ENCODE measurements around the gene BCR. TPM values are rescaled to one million over a fixed set of nuclear protein-coding genes. Genes with fewer than 3 reads are reported as not detected.

The BCR gene
- total and polyA plus RNA-seq, 2 donors (not counting 1 experiment from before 2014, with no cell fraction given), result 30.2 to 46.4 TPM

GRCh38 chr22:23212061-23213021 is 32.0 kb downstream of the BCR start:
- H3K36me3 ChIP-seq (replicated peaks in 1 of 2; ENCODE audit: control extremely low read depth in 1 of 2, control insufficient read depth in 1 of 2, extremely low read depth in 1 of 2, insufficient read depth in 2 of 2, low read length in 1 of 2), result no peaks in the 10 kb centered on the region
- no peak for TF ChIP-seq CTCF (IDR thresholded peaks at IDR 0.05)
- no peak for TF ChIP-seq EZH2 (IDR thresholded peaks at IDR 0.05; ENCODE audit: borderline replicate concordance, insufficient read depth, low read depth, low read length, poor library complexity, severe bottlenecking)
- H3K4me3 ChIP-seq (ENCODE audit: control extremely low read depth in 1 of 5, extremely low read depth in 1 of 5, insufficient read depth in 1 of 5, low read depth in 2 of 5, low read length in 4 of 5), result no peak overlapping the region
- Mint-ChIP-seq H3K27ac (no peak overlapping the region), H3K4me1 (peaks cover 70% of the 10 kb centered on the region), H3K4me3 (no peak overlapping the region), H3K27me3 (peaks cover 5% of the 10 kb centered on the region), H3K9me3 (ENCODE audit: insufficient read depth) (no peaks in the 10 kb centered on the region)
- ATAC-seq (ENCODE audit: low read depth), result no peak
- no peak overlapping the region for H3K4me2 ChIP-seq (replicated peaks; ENCODE audit: low read depth, low read length, poor library complexity, severe bottlenecking)
- intact Hi-C loops (cut with micrococcal nuclease), result no loop called here
- H3K9ac ChIP-seq (ENCODE audit: low read length), result no peak overlapping the region
- H3K79me2 ChIP-seq (ENCODE audit: control insufficient read depth, insufficient read depth, low read length), result peaks cover 81% of the 10 kb centered on the region
- ChIA-PET POLR2A (interaction anchor here (0.9 kb wide), 1 partner anchor 8 kb away, joined by 3 read pairs; no protein-coding TSS in a partner anchor), CTCF (interaction anchor here (1.1 to 1.9 kb wide), 2 partner anchors 34 to 70 kb away, joined by 5 read pairs; no protein-coding TSS in a partner anchor)
- WGBS (ENCODE audit: insufficient coverage), result 52% methylated on average over 7 of the region's 10 CpGs
- peaks cover 57% of the 10 kb centered on the region for H4K20me1 ChIP-seq (ENCODE audit: control insufficient read depth, insufficient read depth, low read length, poor library complexity, severe bottlenecking)
- no peaks in the 10 kb centered on the region for H3K9me3 ChIP-seq (ENCODE audit: control extremely low read depth in 1 of 3, control insufficient read depth in 2 of 3, insufficient read depth in 1 of 3, low read length in 2 of 3)
- no peak for DNase-seq
- H3K27me3 ChIP-seq (replicated peaks in 1 of 4; ENCODE audit: control extremely low read depth in 1 of 4, control insufficient read depth in 3 of 4, insufficient read depth in 4 of 4, low read length in 3 of 4), result no peaks in the 10 kb centered on the region
- H3K4me1 ChIP-seq (ENCODE audit: control insufficient read depth in 2 of 2, insufficient read depth in 2 of 2, low read length in 2 of 2), result peaks cover 54 to 55% of the 10 kb centered on the region in 2 donors
- H2AFZ ChIP-seq (ENCODE audit: insufficient read depth, low read depth, low read length, poor library complexity, severe bottlenecking), result no peak overlapping the region
- H3K27ac ChIP-seq (ENCODE audit: low read length in 2 of 2), result no peak overlapping the region

Data from B cell (primary cell).